IMR-90 (cell line): Measurements from ENCODE around the gene MAG. TPM values are rescaled to one million over a fixed set of nuclear protein-coding genes. Genes with fewer than 3 reads are reported as not detected.

ENCODE experiments used
- ATAC-seq: fragments of 200-7000 bp; cut with Tn5 transposase; 2 replicates; pipeline ENCODE4 v1.9.1; 2020; ENCODE audit warnings: low read depth, mild to moderate bottlenecking, moderate library complexity
- BruUV-seq: library from RNA; stranded (reverse); fragments of 400-500 nt; replicated peaks from 2 replicates; lab custom pipeline; 2021; lab: Mats Ljungman, UMichigan
- CTCF ChIA-PET: fragments of 300-600 bp; formaldehyde crosslinking; extraction: SDS; loops from one replicate; lab custom pipeline; 2021; ENCODE audit warnings: antibody characterized with exemption; lab: Yijun Ruan, JAX
- POLR2A ChIA-PET: fragments of 300-600 bp; sonication (Branson Sonifier 250); formaldehyde crosslinking; loops from one replicate; lab custom pipeline; 2022; ENCODE audit warnings: antibody characterized with exemption; ENCODE audit not compliant: unreplicated experiment; lab: Charles Lee
- DNase-seq: peaks from one replicate; pipeline ENCODE4 v3.0.0; 2013
- H2AFZ ChIP-seq: replicated peaks from 2 replicates; pipeline ENCODE3; 2013; ENCODE audit warnings: low read length, mild to moderate bottlenecking; ENCODE audit not compliant: poor library complexity
- H2AK5ac ChIP-seq: 2 replicates; pipeline ENCODE4 v1.6.1; 2013; ENCODE audit warnings: low read depth, low read length, inconsistent platforms
- H2AK9ac ChIP-seq: replicated peaks from 2 replicates; pipeline ENCODE3; 2013; ENCODE audit warnings: mild to moderate bottlenecking, low read depth, low read length, moderate library complexity; ENCODE audit not compliant: poor library complexity
- H2BK120ac ChIP-seq: 2 replicates; pipeline ENCODE4 v1.6.1; 2013; ENCODE audit warnings: low read depth, low read length, inconsistent platforms
- H2BK15ac ChIP-seq: 3 replicates; pipeline ENCODE4 v1.6.1; 2013; ENCODE audit warnings: low read depth, low read length, inconsistent platforms
- H2BK20ac ChIP-seq: 2 replicates; pipeline ENCODE4 v1.6.1; 2013; ENCODE audit warnings: low read depth, mild to moderate bottlenecking, inconsistent platforms, low read length, moderate library complexity
- H2BK5ac ChIP-seq: 2 replicates; pipeline ENCODE4 v1.6.1; 2013; ENCODE audit warnings: mild to moderate bottlenecking, low read depth, low read length, inconsistent platforms; ENCODE audit not compliant: poor library complexity, severe bottlenecking
- H3K14ac ChIP-seq: replicated peaks from 2 replicates; pipeline ENCODE4 v1.6.1; 2013; ENCODE audit warnings: low read depth, low read length, inconsistent platforms
- H3K18ac ChIP-seq: 2 replicates; pipeline ENCODE4 v1.6.1; 2013; ENCODE audit warnings: low read depth, low read length, control low read depth
- H3K23ac ChIP-seq: 2 replicates; pipeline ENCODE4 v1.6.1; 2013; ENCODE audit warnings: low read depth, low read length, inconsistent platforms
- H3K27ac ChIP-seq: 2 replicates; pipeline ENCODE4 v1.5.1; 2013; ENCODE audit warnings: mild to moderate bottlenecking, control low read depth, low read length; ENCODE audit not compliant: insufficient read depth
- H3K27me3 ChIP-seq: 2 replicates; pipeline ENCODE4 v1.6.1; 2013; ENCODE audit warnings: low read length; ENCODE audit not compliant: control insufficient read depth, insufficient read depth
- H3K36me3 ChIP-seq: 2 replicates; pipeline ENCODE4 v1.6.1; 2013; ENCODE audit warnings: low read length, mixed read lengths; ENCODE audit not compliant: control insufficient read depth, insufficient read depth
- H3K4ac ChIP-seq: 2 replicates; pipeline ENCODE4 v1.6.1; 2013; ENCODE audit warnings: low read depth, low read length, inconsistent platforms
- H3K4me1 ChIP-seq: 2 replicates; pipeline ENCODE4 v1.6.1; 2013; ENCODE audit warnings: low read length, mixed read lengths; ENCODE audit not compliant: control insufficient read depth, insufficient read depth
- H3K4me2 ChIP-seq: 2 replicates; pipeline ENCODE4 v1.6.1; 2013; ENCODE audit warnings: low read depth, mild to moderate bottlenecking, control low read depth, low read length, moderate library complexity
- H3K4me3 ChIP-seq: 2 replicates; pipeline ENCODE4 v1.5.1; 2013; ENCODE audit warnings: low read depth, mild to moderate bottlenecking, control low read depth, low read length, moderate library complexity; ENCODE audit not compliant: insufficient read depth
- H3K56ac ChIP-seq: 2 replicates; pipeline ENCODE4 v1.6.1; 2013; ENCODE audit warnings: low read length, inconsistent platforms; ENCODE audit not compliant: insufficient read depth; ENCODE audit errors: extremely low read depth
- H3K79me1 ChIP-seq, 2 experiments: 2 replicates each; pipeline ENCODE4 v1.6.1; 2013; ENCODE audit warnings: low read length in 2 of 2, inconsistent platforms in 1 of 2, low read depth in 1 of 2
- H3K9ac ChIP-seq: 2 replicates; pipeline ENCODE4 v1.6.1; 2013; ENCODE audit warnings: low read depth, low read length, control low read depth
- H3K9me1 ChIP-seq: 2 replicates; pipeline ENCODE4 v1.6.1; 2013; ENCODE audit warnings: low read length, inconsistent platforms; ENCODE audit not compliant: insufficient read depth
- H3K9me3 ChIP-seq: 2 replicates; pipeline ENCODE4 v1.6.1; 2013; ENCODE audit warnings: low read length; ENCODE audit not compliant: control insufficient read depth, insufficient read depth
- H4K20me1 ChIP-seq: 2 replicates; pipeline ENCODE4 v1.6.1; 2013; ENCODE audit warnings: low read length, inconsistent platforms; ENCODE audit not compliant: insufficient read depth
- H4K5ac ChIP-seq: 2 replicates; pipeline ENCODE4 v1.6.1; 2013; ENCODE audit warnings: mild to moderate bottlenecking, low read depth, low read length, control low read depth
- H4K8ac ChIP-seq, 2 experiments: 2 replicates each; pipeline ENCODE4 v1.6.1; 2013; ENCODE audit warnings: low read depth in 2 of 2, low read length in 2 of 2, control low read depth in 1 of 2, inconsistent platforms in 1 of 2
- H4K91ac ChIP-seq: 2 replicates; pipeline ENCODE4 v1.6.1; 2013; ENCODE audit warnings: low read depth, low read length, inconsistent platforms; ENCODE audit not compliant: insufficient read depth
- BHLHE40 ChIP-seq: fragments of 150-350 bp; IDR thresholded peaks from 2 replicates; pipeline ENCODE4 v1.6.1; 2016; ENCODE audit warnings: mild to moderate bottlenecking, low read depth, low read length
- CEBPB ChIP-seq: IDR thresholded peaks from 2 replicates; pipeline ENCODE4 v1.6.1; 2012; ENCODE audit warnings: low read depth, low read length, improper control_type of control experiment
- CHD1 ChIP-seq: IDR thresholded peaks from 2 replicates; pipeline ENCODE4 v1.6.1; 2012; ENCODE audit warnings: low read depth, low read length, improper control_type of control experiment
- FOS ChIP-seq: fragments of 150-350 bp; IDR thresholded peaks from 2 replicates; pipeline ENCODE4 v1.6.1; 2016; ENCODE audit warnings: low read depth, low read length
- MAZ ChIP-seq: IDR thresholded peaks from 2 replicates; pipeline ENCODE4 v1.6.1; 2012; ENCODE audit warnings: low read depth, mild to moderate bottlenecking, low read length, improper control_type of control experiment, moderate library complexity, borderline replicate concordance
- MXI1 ChIP-seq: IDR thresholded peaks from 2 replicates; pipeline ENCODE4 v1.6.1; 2012; ENCODE audit warnings: low read depth, mild to moderate bottlenecking, low read length, moderate library complexity, borderline replicate concordance
- NFE2L2 ChIP-seq: fragments of 150-350 bp; IDR thresholded peaks from 2 replicates; pipeline ENCODE4 v1.6.1; 2016; ENCODE audit warnings: low read depth, mild to moderate bottlenecking, low read length
- POLR2A ChIP-seq: IDR thresholded peaks from 2 replicates; pipeline ENCODE4 v1.6.1; 2012; ENCODE audit warnings: mild to moderate bottlenecking, low read depth, low read length
- RAD21 ChIP-seq: IDR thresholded peaks from 2 replicates; pipeline ENCODE4 v1.6.1; 2012; ENCODE audit warnings: low read length, improper control_type of control experiment
- RFX5 ChIP-seq: IDR thresholded peaks from 2 replicates; pipeline ENCODE4 v1.8.0; 2012; ENCODE audit warnings: low read depth, mild to moderate bottlenecking, low read length, moderate library complexity
- SMC3 ChIP-seq: fragments of 150-350 bp; IDR thresholded peaks from 2 replicates; pipeline ENCODE4 v1.6.1; 2016; ENCODE audit warnings: low read depth, mild to moderate bottlenecking, antibody characterized with exemption, low read length, moderate library complexity
- WGBS, 2 experiments: methylation state at CpG; one replicate each; pipeline versions ENCODE4 v1.1.5 to v1.1.7; 2013; ENCODE audit warnings: missing lambda C conversion rate in 2 of 2; ENCODE audit not compliant: insufficient read length in 1 of 2; ENCODE audit errors: extremely low coverage in 2 of 2; 5-methylcytosine and 5-hydroxymethylcytosine counted together
- dilution Hi-C: fragments of 300-500 bp; cut with HindIII; formaldehyde crosslinking; loops from one replicate; pipeline ENCODE4 v1.14.3; 2018; ENCODE audit warnings: low sequenced_read_pairs; ENCODE audit not compliant: unreplicated experiment
- in situ Hi-C: fragments of 300-500 bp; cut with MboI; formaldehyde crosslinking; loops from 3 replicates; pipeline ENCODE4 v1.14.3; 2019; ENCODE audit warnings: low sequenced_read_pairs, inconsistent platforms, mixed read lengths
- intact Hi-C: fragments of 100-400 bp; cut with micrococcal nuclease; formaldehyde crosslinking; loops from 2 replicates; pipeline ENCODE4 v1.10.0; 2022
- polyA plus RNA-seq, 3 experiments: library from polyadenylated mRNA; depleted of rRNA; stranded (reverse); fragments of >200 nt; gene quantifications; 2 replicates each; pipeline ENCODE4 v1.2.3, GENCODE V29; 2012; ENCODE audit warnings: low replicate concordance in 1 of 3
- total RNA-seq: library from RNA; depleted of rRNA; stranded (reverse); fragments of >200 nt; gene quantifications from 2 replicates; pipeline ENCODE4 v1.2.3, GENCODE V29; 2012
- TF ChIP-seq, protein P1 (sequence below): conservative IDR thresholded peaks from 2 replicates; pipeline ENCODE4 v1.5.1; 2012; ENCODE audit warnings: mild to moderate bottlenecking, low read depth, low read length, improper control_type of control experiment
- TF ChIP-seq, protein P2 (sequence below): fragments of 150-350 bp; IDR thresholded peaks from 2 replicates; pipeline ENCODE4 v1.6.1; 2016; ENCODE audit warnings: low read depth, mild to moderate bottlenecking, low read length, moderate library complexity, borderline replicate concordance
- TF ChIP-seq, protein P3 (sequence below): fragments of 150-350 bp; IDR thresholded peaks from 2 replicates; pipeline ENCODE4 v1.6.1; 2017; ENCODE audit warnings: mild to moderate bottlenecking, antibody characterized with exemption, low read length, low read depth

MAG gene
- total and polyA plus RNA-seq, 2 of the 4 experiments (the other 2 are of a cell fraction), result not detected

DNA sequence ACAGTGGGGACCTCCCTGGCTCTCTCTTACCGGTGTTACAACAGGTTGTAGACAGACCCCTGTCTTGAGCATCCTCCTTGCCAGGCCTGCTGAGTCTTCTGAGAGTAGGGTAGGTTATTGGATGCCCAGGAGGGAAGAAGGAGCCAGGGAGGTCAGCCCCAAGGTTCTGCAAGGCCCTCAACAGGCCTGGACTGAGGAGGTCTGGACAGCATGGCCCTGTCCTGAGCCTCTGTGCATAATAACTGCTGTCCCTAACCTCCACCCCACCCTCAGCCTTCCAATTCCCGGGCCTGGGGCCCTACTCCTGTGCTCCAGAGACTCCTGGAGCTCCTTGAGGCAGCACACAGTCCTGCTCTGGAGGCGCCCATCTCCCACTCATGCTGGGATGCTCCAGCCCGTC, 37.4 kb downstream of the MAG start:
- BruUV-seq, result no TSS peak
- no peak overlapping the region for H4K5ac ChIP-seq
- H2BK5ac ChIP-seq, result no peak overlapping the region
- no peak overlapping the region for H3K4me3 ChIP-seq
- H4K8ac ChIP-seq, result no peak overlapping the region
- in situ Hi-C loops (loop anchor here (25.0 kb wide), 1 partner anchor 258 kb away; the partner anchor contains the start of gene PMIS2), dilution Hi-C loops (no loop called here), intact Hi-C loops (no loop called here)
- H3K4me1 ChIP-seq, result no peaks in the 10 kb centered on the region
- no CpG with 5 or more reads among the region's 4 CpGs for WGBS, 2 experiments
- no peaks in the 10 kb centered on the region for H3K36me3 ChIP-seq
- H3K4me2 ChIP-seq, result no peak overlapping the region
- H3K14ac ChIP-seq, result no peak overlapping the region
- ChIA-PET CTCF (no interaction called here), POLR2A (no interaction called here)
- peak overlapping the region; percentile 50 for H2AK9ac ChIP-seq
- no peak overlapping the region for H2BK20ac ChIP-seq
- no peak overlapping the region for H2BK15ac ChIP-seq
- TF ChIP-seq CHD1 (no peak), BHLHE40 (no peak), CEBPB (no peak), MAZ (no peak), POLR2A (no peak), SMC3 (no peak), RFX5 (no peak), MXI1 (no peak), RAD21 (no peak), FOS (no peak), NFE2L2 (no peak)
- TF ChIP-seq, protein P1, sequence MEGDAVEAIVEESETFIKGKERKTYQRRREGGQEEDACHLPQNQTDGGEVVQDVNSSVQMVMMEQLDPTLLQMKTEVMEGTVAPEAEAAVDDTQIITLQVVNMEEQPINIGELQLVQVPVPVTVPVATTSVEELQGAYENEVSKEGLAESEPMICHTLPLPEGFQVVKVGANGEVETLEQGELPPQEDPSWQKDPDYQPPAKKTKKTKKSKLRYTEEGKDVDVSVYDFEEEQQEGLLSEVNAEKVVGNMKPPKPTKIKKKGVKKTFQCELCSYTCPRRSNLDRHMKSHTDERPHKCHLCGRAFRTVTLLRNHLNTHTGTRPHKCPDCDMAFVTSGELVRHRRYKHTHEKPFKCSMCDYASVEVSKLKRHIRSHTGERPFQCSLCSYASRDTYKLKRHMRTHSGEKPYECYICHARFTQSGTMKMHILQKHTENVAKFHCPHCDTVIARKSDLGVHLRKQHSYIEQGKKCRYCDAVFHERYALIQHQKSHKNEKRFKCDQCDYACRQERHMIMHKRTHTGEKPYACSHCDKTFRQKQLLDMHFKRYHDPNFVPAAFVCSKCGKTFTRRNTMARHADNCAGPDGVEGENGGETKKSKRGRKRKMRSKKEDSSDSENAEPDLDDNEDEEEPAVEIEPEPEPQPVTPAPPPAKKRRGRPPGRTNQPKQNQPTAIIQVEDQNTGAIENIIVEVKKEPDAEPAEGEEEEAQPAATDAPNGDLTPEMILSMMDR, result no peak
- TF ChIP-seq, protein P2, sequence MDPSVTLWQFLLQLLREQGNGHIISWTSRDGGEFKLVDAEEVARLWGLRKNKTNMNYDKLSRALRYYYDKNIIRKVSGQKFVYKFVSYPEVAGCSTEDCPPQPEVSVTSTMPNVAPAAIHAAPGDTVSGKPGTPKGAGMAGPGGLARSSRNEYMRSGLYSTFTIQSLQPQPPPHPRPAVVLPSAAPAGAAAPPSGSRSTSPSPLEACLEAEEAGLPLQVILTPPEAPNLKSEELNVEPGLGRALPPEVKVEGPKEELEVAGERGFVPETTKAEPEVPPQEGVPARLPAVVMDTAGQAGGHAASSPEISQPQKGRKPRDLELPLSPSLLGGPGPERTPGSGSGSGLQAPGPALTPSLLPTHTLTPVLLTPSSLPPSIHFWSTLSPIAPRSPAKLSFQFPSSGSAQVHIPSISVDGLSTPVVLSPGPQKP, result no peak
- TF ChIP-seq, protein P3, sequence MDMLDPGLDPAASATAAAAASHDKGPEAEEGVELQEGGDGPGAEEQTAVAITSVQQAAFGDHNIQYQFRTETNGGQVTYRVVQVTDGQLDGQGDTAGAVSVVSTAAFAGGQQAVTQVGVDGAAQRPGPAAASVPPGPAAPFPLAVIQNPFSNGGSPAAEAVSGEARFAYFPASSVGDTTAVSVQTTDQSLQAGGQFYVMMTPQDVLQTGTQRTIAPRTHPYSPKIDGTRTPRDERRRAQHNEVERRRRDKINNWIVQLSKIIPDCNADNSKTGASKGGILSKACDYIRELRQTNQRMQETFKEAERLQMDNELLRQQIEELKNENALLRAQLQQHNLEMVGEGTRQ, result no peak
- no peak overlapping the region for H3K27ac ChIP-seq
- no peak overlapping the region for H3K4ac ChIP-seq
- no peak overlapping the region for H3K23ac ChIP-seq
- no peaks in the 10 kb centered on the region for H3K9me3 ChIP-seq
- H3K18ac ChIP-seq, result no peak overlapping the region
- H3K79me1 ChIP-seq, result no peaks in the 10 kb centered on the region
- no peaks in the 10 kb centered on the region for H3K9me1 ChIP-seq
- H3K56ac ChIP-seq, result no peak overlapping the region
- H4K91ac ChIP-seq, result no peak overlapping the region
- no peak overlapping the region for H2AK5ac ChIP-seq
- ATAC-seq, result no peak
- H2BK120ac ChIP-seq, result no peak overlapping the region
- peaks cover 13% of the 10 kb centered on the region for H3K27me3 ChIP-seq
- H3K9ac ChIP-seq, result no peak overlapping the region
- H2AFZ ChIP-seq, result no peak overlapping the region
- no peak for DNase-seq
- no peaks in the 10 kb centered on the region for H4K20me1 ChIP-seq
